NCI-H82 (cell line): ENCODE results near the gene DOK3.
A peak's percentile ranks its signal among the peaks of the same experiment; 100 is the strongest.
"Not testable (repeated sequence)": the region's sequence is repeated elsewhere in the genome, so short reads cannot be mapped to it uniquely, and the experiment has no call there.

Experiments
- DNase-seq: peaks from one replicate; lab custom pipeline; 2025; lab: John Stamatoyannopoulos, UW

The DOK3 gene

GRCh38 chr5:177496727-177497291 is 12.8 kb downstream of the DOK3 start:
- peak; percentile 88 for DNase-seq

GRCh38 chr5:177496070-177496726 is 13.4 kb downstream of the DOK3 start:
- DNase-seq, result peak; percentile 37

DNA sequence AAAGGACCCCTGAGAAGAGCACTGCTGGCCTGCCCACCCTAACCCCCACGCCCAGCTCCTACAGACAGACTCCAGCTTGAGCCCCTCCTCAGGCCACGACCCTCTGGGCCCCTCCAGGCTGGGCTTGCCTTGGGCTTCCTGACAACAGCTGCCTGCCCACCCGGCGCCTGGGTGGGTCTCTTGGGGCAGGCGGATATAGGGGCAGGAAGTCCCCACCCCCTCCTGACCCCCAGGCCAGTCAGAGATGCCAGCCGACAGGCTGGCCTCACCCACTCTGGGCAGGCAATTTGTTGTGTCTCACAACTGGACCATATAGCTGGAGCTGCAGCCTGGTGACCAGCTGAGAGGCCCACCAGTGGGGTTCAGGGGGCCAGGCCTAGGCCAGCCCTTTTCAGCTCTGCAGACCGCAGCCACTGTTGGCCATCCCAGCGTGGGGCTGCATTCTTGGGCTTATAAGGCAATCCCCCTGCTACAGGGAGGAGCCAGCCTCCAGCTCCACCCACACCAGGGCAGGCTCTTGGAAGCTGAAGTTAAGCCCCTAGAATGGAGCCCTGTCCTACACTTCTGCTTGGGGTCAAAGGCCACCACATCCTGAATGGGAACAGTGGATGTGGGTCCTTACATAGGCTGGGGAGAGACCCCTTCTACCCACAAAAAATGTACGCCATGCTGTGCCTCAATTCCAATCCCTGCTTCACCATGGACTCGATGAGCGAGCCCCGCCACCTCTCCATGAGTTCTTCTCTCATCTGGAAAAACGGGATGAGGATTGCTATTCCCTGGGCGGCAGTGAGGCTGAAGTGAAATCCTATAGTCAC is 14.2 kb downstream of the DOK3 start:
- DNase-seq, result peak; percentile 65

GRCh38 chr5:177494346-177495195 is 15.1 kb downstream of the DOK3 start:
- DNase-seq, result peak; percentile 39

GRCh38 chr5:177493795-177494345 is 15.8 kb downstream of the DOK3 start:
- no peak for DNase-seq

DNA sequence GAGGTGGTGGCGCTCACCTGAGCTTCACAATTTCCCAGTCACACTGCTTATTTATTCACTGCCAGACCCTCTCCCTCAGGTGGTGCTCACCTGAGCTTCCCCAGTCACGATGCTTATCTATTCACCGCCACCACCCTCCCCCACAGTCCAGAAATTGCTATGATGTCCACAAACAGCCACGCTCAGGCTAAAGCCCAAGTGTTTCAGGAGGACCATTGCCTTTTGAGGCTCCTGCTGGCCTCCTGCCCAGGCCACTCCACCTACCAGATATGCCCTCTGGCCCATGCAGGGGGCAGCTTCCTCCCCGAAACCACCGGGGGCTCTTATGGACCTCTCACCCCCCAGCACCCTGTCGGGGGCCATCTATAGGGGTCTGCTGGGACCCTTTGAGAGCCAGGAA is 16.8 kb downstream of the DOK3 start:
- DNase-seq, result no peak

DNA sequence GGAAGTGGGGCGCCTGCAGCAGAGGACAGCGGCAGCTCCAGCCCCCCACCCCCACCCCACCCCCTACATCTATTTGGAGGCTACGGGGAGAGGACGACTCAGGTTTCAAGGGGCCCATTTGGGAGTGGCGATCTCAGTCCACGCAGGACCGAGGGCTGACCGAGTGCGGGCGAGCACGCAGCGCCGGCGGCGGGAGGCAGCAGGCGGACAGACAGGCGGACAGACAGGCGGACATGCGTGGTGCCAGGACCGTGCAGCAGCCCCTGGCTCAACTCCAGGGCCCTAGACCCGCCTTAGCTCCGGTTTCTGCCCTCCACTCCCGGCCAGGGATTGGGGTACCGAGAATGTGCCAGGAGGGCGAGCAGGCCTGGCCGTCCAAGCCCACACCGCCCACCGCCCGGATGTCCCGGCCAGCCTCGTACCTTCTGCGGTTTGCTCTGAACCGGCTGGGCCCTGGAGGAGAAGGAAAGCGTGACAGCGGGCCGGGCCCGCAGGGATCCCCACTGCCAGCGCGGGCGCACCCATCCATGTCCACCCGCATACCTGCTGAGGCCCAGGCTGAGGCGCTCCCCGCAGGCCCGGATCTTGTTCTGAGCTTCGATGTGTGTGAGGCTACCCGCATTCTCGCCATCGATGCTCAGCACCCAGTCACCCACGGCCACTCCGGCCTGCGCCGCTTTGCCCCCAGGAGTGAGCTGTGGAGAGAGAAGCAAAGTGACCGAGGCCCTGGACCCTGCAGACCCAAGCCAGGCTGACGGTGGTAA is 17.5 kb downstream of the DOK3 start:
- no peak for DNase-seq

DNA sequence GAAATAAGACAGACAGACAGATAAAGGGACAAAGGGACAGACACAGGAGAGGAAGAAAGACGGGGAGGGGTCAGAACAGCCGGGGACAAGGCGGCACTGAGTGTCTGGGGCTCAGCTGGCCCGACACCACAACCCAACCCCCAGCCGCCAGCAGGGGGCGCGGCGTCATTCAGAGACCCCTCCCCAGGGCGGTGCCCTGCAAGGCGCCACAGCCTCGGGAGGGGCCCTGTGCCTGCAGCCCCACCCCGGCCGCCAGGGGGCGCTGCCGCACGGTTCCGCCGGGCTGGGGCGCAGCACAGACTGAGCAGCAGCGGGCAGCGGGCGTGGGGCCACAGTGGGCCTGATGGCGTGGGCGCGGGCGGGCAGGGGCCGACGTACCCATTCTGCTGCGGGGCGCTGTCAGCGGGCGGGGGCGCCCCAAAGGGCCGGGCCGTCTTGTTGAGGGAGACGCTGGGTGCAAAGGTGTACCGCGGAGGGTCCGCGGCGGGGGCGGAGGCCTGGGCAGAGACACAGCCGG is 18.1 kb downstream of the DOK3 start:
- DNase-seq, result peak; percentile 87

GRCh38 chr5:177490992-177491391 is 18.6 kb downstream of the DOK3 start:
- no peak for DNase-seq

- no peak for DNase-seq
Observed at GRCh38 chr5:177490311-177490991, 19.2 kb downstream of the DOK3 start.

- peak; percentile 58 for DNase-seq
Observed at GRCh38 chr5:177489119-177489716, 20.4 kb downstream of the DOK3 start.

- DNase-seq, result no peak
Observed at GRCh38 chr5:177487975-177488374, 21.7 kb downstream of the DOK3 start.

- no peak for DNase-seq
Observed at GRCh38 chr5:177487144-177487543, 22.5 kb downstream of the DOK3 start.

GRCh38 chr5:177486256-177486655 is 23.4 kb downstream of the DOK3 start:
- no peak for DNase-seq

- DNase-seq, result not testable (repeated sequence)
Observed at GRCh38 chr5:177485753-177486152, 23.9 kb downstream of the DOK3 start.

GRCh38 chr5:177484902-177485549 is 24.6 kb downstream of the DOK3 start:
- no peak for DNase-seq

DNA sequence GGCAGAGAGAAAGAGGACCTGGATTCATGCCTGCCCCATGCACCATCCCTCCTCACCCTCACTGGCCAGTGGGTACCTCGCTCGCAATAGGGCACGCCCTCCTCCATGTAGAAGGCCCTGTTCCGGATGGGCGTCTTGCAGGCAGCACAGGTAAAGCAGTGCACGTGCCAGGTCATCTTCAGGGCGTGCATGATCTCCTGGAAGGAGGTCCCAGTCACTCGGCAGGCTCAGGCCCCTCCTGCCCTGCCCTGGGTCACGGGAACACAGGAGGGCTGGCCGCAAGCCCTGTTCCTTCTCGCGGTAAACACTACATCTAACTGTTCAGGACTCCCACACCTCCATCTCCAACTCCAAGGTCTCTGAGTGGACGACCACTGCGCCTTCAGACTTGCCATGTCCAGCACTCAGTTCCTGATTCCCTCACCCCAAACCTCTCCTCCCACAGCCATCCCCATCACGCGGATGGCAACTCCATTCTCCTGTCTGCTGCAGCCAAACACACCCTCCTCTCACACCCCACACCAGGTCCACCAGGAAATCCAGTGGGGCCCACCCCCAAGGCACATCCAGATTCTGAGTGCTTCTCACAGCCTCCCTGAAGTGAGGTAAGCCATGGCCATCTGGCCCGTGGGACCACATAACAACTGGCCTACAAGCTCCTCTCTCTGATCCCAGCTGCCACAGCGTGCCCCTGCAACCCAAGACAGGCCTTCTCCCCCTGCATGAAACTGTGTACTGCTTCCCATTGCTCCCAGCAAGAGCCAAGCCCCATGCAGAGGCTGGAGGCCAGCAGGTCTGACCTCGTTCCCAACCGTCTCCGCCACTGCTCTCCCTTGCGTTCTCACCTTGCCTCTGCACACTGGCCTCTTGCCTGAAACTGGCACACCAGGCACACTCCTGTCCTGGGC is 25.4 kb downstream of the DOK3 start:
- peak; percentile 75 for DNase-seq

DNA sequence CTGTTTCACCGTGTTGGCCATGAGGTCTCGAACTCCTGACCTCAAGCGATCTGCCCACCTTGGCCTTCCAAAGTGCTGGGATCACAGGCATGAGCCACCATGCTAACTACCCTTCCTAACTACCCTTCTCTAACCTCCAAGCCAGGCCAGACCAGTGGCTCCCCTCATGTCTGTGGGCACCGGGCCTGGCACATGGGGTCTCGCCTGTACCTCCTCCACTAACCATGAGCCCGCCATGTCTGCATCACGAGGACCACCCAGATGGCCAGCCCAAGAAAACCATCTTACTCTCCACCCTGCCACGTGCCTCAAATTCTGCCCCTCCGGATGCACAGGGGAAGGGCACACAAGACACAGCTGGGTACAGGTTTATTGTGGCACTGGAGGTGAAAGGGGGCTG is 26.6 kb downstream of the DOK3 start:
- no peak for DNase-seq
